ENCODE measurements around the gene TMEM263.

DNA sequence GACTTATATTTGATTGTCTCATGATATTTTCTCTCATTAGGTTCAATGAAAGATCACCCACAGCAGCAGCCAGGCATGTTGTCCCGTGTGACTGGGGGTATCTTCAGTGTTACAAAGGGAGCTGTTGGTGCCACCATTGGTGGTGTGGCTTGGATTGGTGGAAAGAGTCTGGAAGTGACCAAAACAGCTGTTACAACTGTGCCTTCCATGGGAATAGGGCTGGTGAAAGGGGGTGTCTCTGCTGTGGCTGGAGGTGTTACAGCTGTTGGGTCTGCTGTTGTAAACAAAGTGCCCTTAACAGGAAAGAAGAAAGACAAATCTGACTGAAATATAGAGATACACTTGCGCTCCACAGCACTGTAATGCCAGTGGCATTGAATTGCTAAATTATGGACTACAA lies 15.4 kb downstream of the TMEM263 start:
- TF ChIP-seq, protein P1, sequence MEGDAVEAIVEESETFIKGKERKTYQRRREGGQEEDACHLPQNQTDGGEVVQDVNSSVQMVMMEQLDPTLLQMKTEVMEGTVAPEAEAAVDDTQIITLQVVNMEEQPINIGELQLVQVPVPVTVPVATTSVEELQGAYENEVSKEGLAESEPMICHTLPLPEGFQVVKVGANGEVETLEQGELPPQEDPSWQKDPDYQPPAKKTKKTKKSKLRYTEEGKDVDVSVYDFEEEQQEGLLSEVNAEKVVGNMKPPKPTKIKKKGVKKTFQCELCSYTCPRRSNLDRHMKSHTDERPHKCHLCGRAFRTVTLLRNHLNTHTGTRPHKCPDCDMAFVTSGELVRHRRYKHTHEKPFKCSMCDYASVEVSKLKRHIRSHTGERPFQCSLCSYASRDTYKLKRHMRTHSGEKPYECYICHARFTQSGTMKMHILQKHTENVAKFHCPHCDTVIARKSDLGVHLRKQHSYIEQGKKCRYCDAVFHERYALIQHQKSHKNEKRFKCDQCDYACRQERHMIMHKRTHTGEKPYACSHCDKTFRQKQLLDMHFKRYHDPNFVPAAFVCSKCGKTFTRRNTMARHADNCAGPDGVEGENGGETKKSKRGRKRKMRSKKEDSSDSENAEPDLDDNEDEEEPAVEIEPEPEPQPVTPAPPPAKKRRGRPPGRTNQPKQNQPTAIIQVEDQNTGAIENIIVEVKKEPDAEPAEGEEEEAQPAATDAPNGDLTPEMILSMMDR (conservative IDR thresholded peaks at IDR 0.05; ENCODE audit: low read length), result no peak
- no peak for TF ChIP-seq EZH2phosphoT487 (IDR thresholded peaks at IDR 0.05; ENCODE audit: borderline replicate concordance)
